Osteoblast (primary cell): ENCODE results near the gene ENOX2. TPM values are rescaled to one million over a fixed set of nuclear protein-coding genes. Genes with fewer than 3 reads are reported as not detected.
A peak's percentile ranks its signal among the peaks of the same experiment; 100 is the strongest.

Experiments
- DNase-seq: peaks from one replicate; pipeline ENCODE4 v3.0.0; 2011; ENCODE audit warnings: low spot score, mixed read lengths; ENCODE audit not compliant: insufficient read length; ENCODE audit errors: missing footprints
- H2AFZ ChIP-seq: 2 replicates; pipeline ENCODE4 v1.6.0; 2011; ENCODE audit warnings: mild to moderate bottlenecking, low read length
- H3K27ac ChIP-seq: 2 replicates; pipeline ENCODE4 v1.5.1; 2011; ENCODE audit warnings: mild to moderate bottlenecking, low read depth, low read length, moderate library complexity
- H3K27me3 ChIP-seq: 2 replicates; pipeline ENCODE4 v1.6.0; 2012; ENCODE audit warnings: mild to moderate bottlenecking, control low read depth, inconsistent platforms, low read length, moderate library complexity; ENCODE audit not compliant: insufficient read depth
- H3K36me3 ChIP-seq: 2 replicates; pipeline ENCODE4 v1.5.1; 2011; ENCODE audit warnings: mild to moderate bottlenecking, low read length, control low read depth, moderate library complexity; ENCODE audit not compliant: insufficient read depth
- H3K4me1 ChIP-seq: 2 replicates; pipeline ENCODE4 v1.5.1; 2011; ENCODE audit warnings: mild to moderate bottlenecking, low read length, control low read depth, moderate library complexity; ENCODE audit not compliant: insufficient read depth
- H3K4me2 ChIP-seq: 2 replicates; pipeline ENCODE4 v1.6.0; 2011; ENCODE audit warnings: mild to moderate bottlenecking, low read length; ENCODE audit not compliant: insufficient read depth
- H3K4me3 ChIP-seq: fragments of 200-600 bp; sonication (generic); 3 replicates; pipeline ENCODE4 v1.5.1; 2012; ENCODE audit warnings: mild to moderate bottlenecking, low read length, inconsistent platforms; ENCODE audit not compliant: insufficient read depth
- H3K79me2 ChIP-seq: 2 replicates; pipeline ENCODE4 v1.6.0; 2012; ENCODE audit warnings: mild to moderate bottlenecking, low read length, control low read depth, inconsistent platforms; ENCODE audit not compliant: insufficient read depth
- H3K9me3 ChIP-seq: 2 replicates; pipeline ENCODE4 v1.5.1; 2011; ENCODE audit warnings: low read depth, low read length, control low read depth
- H4K20me1 ChIP-seq: 2 replicates; pipeline ENCODE4 v1.6.0; 2012; ENCODE audit warnings: mild to moderate bottlenecking, low read length, control low read depth; ENCODE audit not compliant: insufficient read depth
- total RNA-seq: library from RNA; depleted of rRNA; stranded (reverse); fragments of >200 nt; gene quantifications from 2 replicates; pipeline ENCODE4 v1.2.3, GENCODE V29; 2012
- TF ChIP-seq, protein P1 (sequence below): IDR thresholded peaks from 2 replicates; pipeline ENCODE4 v1.5.1; 2011; ENCODE audit warnings: mild to moderate bottlenecking, low read depth, low read length, moderate library complexity; ENCODE audit errors: extremely low read depth

Gene ENOX2
- total RNA-seq, 1 donor: 8.0 TPM

DNA sequence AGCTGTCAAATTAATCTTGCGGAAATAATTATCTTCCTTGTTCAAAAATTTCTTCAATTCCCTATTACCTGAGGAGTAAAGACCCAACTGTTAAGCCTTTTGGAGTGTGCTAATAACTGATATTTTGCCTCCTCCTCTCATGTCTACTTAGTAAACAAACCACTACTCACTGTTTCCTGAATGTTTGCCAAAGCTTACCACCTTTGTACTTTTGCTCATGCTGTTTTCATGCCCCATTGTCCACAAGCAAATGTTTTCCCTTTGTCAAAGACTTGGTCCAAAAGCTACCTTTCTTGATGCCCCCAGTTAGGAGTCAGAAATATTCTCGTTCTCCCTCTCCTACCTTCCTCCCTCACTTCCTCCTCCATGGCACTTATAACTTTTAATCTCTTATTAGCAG lies 226.1 kb downstream of the ENOX2 start:
- TF ChIP-seq, protein P1, sequence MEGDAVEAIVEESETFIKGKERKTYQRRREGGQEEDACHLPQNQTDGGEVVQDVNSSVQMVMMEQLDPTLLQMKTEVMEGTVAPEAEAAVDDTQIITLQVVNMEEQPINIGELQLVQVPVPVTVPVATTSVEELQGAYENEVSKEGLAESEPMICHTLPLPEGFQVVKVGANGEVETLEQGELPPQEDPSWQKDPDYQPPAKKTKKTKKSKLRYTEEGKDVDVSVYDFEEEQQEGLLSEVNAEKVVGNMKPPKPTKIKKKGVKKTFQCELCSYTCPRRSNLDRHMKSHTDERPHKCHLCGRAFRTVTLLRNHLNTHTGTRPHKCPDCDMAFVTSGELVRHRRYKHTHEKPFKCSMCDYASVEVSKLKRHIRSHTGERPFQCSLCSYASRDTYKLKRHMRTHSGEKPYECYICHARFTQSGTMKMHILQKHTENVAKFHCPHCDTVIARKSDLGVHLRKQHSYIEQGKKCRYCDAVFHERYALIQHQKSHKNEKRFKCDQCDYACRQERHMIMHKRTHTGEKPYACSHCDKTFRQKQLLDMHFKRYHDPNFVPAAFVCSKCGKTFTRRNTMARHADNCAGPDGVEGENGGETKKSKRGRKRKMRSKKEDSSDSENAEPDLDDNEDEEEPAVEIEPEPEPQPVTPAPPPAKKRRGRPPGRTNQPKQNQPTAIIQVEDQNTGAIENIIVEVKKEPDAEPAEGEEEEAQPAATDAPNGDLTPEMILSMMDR: no peak
- no peak for DNase-seq
- H4K20me1 ChIP-seq: no peaks in the 10 kb centered on the region
- H2AFZ ChIP-seq: no peak overlapping the region
- H3K27me3 ChIP-seq: no peaks in the 10 kb centered on the region
- H3K4me1 ChIP-seq: peaks cover 9% of the 10 kb centered on the region
- H3K9me3 ChIP-seq: no peaks in the 10 kb centered on the region
- H3K4me2 ChIP-seq: no peak overlapping the region
- no peaks in the 10 kb centered on the region for H3K79me2 ChIP-seq
- no peak overlapping the region for H3K27ac ChIP-seq
- H3K36me3 ChIP-seq: no peaks in the 10 kb centered on the region
- H3K4me3 ChIP-seq: no peak overlapping the region

DNA sequence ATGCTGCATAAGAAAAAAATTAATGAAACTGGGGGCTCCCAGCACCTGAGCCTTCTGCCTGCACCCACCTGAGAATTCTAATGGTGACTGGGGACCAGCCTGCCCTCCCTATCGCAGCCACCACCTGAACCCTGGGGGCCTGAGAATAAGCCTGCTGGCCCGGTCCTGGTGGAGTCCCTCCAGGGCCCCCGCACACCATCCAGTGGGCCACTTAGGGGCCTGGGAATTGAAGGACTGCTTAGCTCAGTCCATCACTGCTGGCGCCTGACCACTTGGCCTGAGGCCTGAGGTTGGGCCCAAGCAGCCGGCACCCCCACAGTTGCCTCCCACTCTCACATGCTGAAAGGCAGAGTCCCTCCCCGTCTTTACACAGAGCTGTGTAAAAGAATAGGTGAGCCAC lies 230.8 kb downstream of the ENOX2 start:
- Histone ChIP-seq H3K4me1 (peaks cover 8% of the 10 kb centered on the region), H4K20me1 (no peaks in the 10 kb centered on the region), H2AFZ (no peak overlapping the region), H3K4me2 (no peak overlapping the region), H3K27ac (no peak overlapping the region), H3K4me3 (no peak overlapping the region), H3K27me3 (no peaks in the 10 kb centered on the region), H3K79me2 (no peaks in the 10 kb centered on the region), H3K36me3 (no peaks in the 10 kb centered on the region), H3K9me3 (no peaks in the 10 kb centered on the region)
- no peak for DNase-seq
- TF ChIP-seq, protein P1: no peak

DNA sequence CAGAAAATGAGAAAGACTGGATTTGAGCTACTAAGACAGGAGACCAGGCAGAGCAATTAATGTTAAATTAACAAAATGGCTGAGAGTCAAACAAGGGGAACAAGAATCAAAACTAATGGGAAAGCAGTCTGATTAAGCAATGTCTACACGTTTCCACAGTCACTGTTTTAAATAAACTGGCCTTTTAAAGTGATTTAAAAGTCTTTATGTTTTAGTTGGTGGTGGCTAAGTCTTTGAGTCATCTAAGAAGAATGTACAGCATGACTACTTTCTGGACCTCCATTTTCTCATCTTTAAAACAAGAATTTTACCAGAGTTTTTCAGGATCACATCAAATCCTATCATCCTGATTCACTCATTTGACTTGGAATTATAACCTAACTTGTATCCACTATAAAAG lies 233.8 kb downstream of the ENOX2 start:
- Histone ChIP-seq H3K9me3 (no peaks in the 10 kb centered on the region), H3K27ac (peak overlapping the region; percentile 61), H3K36me3 (no peaks in the 10 kb centered on the region), H3K4me2 (no peak overlapping the region), H4K20me1 (no peaks in the 10 kb centered on the region), H2AFZ (peak overlapping the region; percentile 38), H3K79me2 (no peaks in the 10 kb centered on the region), H3K27me3 (no peaks in the 10 kb centered on the region), H3K4me3 (no peak overlapping the region), H3K4me1 (peaks cover 8% of the 10 kb centered on the region)
- no peak for DNase-seq
- TF ChIP-seq, protein P1: no peak

DNA sequence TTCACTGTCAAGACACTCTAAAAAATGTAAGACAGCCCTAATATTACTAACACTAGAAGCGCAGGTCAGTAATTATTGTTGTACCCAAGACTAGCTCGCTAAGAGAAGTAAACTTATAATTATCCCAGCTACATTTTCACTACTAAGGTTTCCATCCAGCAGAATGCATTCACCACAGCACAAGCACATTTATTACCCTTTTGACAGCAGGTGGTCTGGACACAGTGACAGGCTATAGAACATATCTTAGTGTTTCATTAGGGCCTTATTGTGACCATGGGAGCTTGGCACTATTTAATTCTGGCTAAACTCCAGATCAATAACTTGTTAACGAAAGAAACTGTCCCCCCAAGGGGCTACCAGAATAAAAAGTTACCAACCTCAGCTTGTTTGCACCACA lies 237.7 kb downstream of the ENOX2 start:
- Histone ChIP-seq H2AFZ (no peak overlapping the region), H3K36me3 (no peaks in the 10 kb centered on the region), H3K27ac (no peak overlapping the region), H4K20me1 (no peaks in the 10 kb centered on the region), H3K4me2 (no peak overlapping the region), H3K9me3 (no peaks in the 10 kb centered on the region), H3K4me3 (no peak overlapping the region), H3K79me2 (no peaks in the 10 kb centered on the region), H3K4me1 (peaks cover 8% of the 10 kb centered on the region), H3K27me3 (no peaks in the 10 kb centered on the region)
- TF ChIP-seq, protein P1: no peak
- DNase-seq: no peak
